22Rv1 (cell line): ENCODE data around the gene SPACA7.
"Not testable (repeated sequence)": the region's sequence is repeated elsewhere in the genome, so short reads cannot be mapped to it uniquely, and the experiment has no call there.

Experiments
- CTCF ChIP-seq: fragments of 450-650 bp; IDR thresholded peaks from 2 replicates; pipeline ENCODE4 v1.5.1; 2017; ENCODE audit warnings: mild to moderate bottlenecking
- ZFX ChIP-seq: fragments of 450-650 bp; IDR thresholded peaks from 2 replicates; pipeline ENCODE4 v1.6.1; 2017; ENCODE audit warnings: antibody characterized with exemption, borderline replicate concordance

GRCh38 chr13:112398347-112398746 is 22.2 kb downstream of the SPACA7 start:
- TF ChIP-seq CTCF, ZFX: not testable (repeated sequence)
